Endothelial cell of umbilical vein (primary cell): ENCODE data around the gene SIRPA.

ENCODE experiments used
- FOS ChIP-seq: IDR thresholded peaks from 2 replicates; pipeline ENCODE4 v1.6.1; 2011; ENCODE audit warnings: mild to moderate bottlenecking, low read length, moderate library complexity, borderline replicate concordance; ENCODE audit not compliant: insufficient read depth
- TF ChIP-seq, protein P1 (sequence below), 2 donors: IDR thresholded peaks; 1 replicate in 1 of 2; 2 replicates in 1 of 2; pipeline ENCODE4 v1.5.1; 2011; ENCODE audit warnings: low read length in 2 of 2, mild to moderate bottlenecking in 2 of 2, moderate library complexity in 2 of 2, control low read depth in 1 of 2, inconsistent platforms in 1 of 2, low read depth in 1 of 2; ENCODE audit not compliant: insufficient read depth in 1 of 2; ENCODE audit errors: extremely low read depth in 1 of 2
- TF ChIP-seq, protein P2 (sequence below): IDR thresholded peaks from 2 replicates; pipeline ENCODE4 v1.6.1; 2011; ENCODE audit not compliant: insufficient read depth, insufficient read length

DNA sequence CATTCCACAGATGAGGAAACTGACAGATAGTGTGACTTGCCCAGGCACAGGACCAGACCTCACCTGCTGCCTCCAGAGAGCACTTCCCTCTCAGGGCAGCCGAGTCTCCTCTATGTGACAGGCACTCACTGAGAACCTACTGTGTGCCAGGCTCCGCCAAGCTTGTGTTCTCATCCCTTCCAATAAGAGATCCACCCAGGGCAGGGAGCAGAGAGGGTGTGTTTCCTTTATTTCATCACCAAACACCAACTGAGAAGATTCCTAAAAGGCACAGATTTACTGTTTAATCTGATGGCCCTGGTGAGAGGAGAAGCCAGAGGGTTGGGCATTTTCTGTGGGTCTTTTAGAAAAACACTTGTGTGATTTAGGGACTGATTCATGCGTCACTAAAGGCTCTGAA lies 20.5 kb downstream of the SIRPA start:
- TF ChIP-seq, protein P1, sequence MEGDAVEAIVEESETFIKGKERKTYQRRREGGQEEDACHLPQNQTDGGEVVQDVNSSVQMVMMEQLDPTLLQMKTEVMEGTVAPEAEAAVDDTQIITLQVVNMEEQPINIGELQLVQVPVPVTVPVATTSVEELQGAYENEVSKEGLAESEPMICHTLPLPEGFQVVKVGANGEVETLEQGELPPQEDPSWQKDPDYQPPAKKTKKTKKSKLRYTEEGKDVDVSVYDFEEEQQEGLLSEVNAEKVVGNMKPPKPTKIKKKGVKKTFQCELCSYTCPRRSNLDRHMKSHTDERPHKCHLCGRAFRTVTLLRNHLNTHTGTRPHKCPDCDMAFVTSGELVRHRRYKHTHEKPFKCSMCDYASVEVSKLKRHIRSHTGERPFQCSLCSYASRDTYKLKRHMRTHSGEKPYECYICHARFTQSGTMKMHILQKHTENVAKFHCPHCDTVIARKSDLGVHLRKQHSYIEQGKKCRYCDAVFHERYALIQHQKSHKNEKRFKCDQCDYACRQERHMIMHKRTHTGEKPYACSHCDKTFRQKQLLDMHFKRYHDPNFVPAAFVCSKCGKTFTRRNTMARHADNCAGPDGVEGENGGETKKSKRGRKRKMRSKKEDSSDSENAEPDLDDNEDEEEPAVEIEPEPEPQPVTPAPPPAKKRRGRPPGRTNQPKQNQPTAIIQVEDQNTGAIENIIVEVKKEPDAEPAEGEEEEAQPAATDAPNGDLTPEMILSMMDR (IDR thresholded peaks at IDR 0.05; ENCODE audit: extremely low read depth in 1 of 2, insufficient read depth in 1 of 2, low read depth in 1 of 2, low read length in 2 of 2), result no peak
- TF ChIP-seq FOS, result no peak
- TF ChIP-seq, protein P2, sequence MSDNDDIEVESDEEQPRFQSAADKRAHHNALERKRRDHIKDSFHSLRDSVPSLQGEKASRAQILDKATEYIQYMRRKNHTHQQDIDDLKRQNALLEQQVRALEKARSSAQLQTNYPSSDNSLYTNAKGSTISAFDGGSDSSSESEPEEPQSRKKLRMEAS, result no peak
